GM19099 (cell line): ENCODE data around the gene CNKSR2.

ENCODE experiments used
- POLR2A ChIP-seq: IDR thresholded peaks from 3 replicates; pipeline ENCODE4 v1.6.1; 2011; ENCODE audit warnings: low read depth; ENCODE audit not compliant: insufficient read length; ENCODE audit errors: extremely low read depth

Gene CNKSR2

DNA sequence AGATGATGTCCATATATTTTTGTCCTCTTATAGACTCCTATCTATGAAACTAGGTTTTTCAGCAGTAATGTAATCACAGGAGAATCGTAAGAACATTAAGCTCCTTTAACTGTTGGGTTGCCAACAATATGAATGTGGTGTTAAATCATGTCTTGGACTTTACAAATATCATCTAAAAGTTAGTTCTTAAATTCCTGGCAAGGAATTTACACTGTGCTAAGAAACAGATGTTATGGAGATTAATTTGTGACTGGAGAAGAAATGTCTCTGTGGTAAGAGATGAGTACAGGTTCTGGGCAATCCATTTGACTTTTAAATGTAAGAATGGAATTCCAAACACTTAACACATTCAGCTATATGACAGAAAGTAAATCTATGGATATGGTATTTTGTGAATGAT, 34.6 kb downstream of the CNKSR2 start:
- no peak for TF ChIP-seq POLR2A

DNA sequence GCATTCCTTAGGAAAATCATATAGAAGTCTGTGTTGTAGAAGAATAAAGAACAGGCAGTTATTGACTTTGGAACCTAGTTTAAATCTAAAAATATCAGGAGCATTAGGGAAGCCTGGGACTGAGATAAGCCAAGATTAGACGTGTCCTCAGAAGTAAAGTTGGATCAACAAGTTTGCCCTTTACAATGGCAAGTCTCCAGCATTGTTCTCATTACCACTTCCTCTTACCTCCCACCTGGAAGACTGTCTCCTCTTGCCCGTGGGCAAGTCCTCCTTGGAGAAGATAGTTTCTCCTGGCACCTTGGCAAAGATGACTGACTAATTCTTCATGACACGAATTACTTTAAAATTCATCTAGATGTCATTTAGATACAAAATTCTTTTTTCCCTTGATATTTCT, 37.8 kb downstream of the CNKSR2 start:
- no peak for TF ChIP-seq POLR2A

DNA sequence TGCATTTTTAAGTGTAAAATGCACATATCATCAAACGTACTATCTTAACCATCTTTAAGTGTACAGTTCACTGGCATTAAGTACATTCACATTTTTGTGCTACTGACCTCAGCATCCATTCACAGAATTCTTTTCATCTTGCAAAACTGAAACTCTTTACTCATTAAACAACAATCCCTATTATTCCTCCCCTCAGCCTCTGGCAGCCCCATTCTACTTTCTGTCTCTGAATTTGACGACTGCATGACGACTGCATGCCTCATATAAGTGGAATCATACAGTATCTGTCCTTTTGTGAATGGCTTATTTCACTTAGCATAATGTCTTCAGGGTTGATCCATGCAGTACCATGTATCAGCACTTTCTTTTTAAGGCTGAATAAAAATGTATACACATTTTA, 38.7 kb downstream of the CNKSR2 start:
- no peak for TF ChIP-seq POLR2A

DNA sequence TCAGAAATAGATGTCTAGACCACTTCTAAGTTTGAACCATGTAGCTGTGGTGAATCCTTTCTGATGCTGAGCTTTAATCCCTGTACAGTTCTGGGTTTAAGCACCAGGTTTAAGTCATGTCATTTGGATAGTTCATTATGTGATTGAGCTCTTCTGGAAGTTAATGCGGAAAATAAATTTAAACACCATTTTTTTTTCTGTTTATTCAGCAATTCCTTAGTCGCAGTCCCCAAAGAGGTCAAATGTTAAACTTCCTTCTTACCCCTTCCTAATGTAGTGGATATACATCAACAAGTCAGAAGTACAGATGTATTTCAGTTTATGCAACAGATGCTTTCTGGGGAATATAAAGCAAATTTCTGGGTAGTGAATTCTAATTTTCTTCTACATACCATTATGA, 52.9 kb downstream of the CNKSR2 start:
- no peak for TF ChIP-seq POLR2A

DNA sequence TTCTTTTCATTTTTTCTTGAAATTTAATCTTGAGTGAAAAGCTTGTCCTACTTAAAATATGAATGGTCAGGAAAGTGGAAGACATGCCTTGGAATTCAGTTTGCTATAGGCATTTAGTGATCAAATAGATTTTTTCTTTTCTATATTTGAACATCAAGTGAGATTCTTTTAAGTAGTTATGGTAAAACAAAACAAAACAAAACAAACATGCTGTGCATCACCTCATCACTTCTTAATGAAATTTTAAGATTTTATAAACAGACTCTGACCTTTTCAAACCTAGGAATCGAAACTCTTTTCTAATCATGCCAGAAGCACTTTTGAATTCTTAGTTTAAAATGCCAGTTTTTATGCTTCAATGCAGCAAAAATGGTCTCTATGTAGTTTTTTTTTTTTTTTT, 62.8 kb downstream of the CNKSR2 start:
- no peak for TF ChIP-seq POLR2A

DNA sequence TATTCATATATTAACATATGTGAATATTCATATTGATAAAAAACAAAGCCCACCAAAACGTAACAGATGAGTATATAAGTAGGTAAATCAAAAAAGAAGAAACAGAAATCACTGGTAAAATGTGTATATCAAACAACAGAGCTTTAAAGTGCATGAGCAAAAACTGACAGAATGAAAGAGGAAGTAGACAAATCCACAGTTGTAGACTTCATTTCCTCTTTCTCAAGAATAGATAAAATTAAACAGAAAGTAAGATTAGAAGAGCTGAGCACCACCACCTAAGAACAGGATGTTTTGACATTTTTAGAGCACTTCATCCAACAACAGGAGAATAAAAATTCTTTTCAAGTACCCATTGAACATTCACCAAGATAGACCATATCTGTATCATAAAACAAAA, 64.6 kb downstream of the CNKSR2 start:
- TF ChIP-seq POLR2A, result peak; percentile 14

DNA sequence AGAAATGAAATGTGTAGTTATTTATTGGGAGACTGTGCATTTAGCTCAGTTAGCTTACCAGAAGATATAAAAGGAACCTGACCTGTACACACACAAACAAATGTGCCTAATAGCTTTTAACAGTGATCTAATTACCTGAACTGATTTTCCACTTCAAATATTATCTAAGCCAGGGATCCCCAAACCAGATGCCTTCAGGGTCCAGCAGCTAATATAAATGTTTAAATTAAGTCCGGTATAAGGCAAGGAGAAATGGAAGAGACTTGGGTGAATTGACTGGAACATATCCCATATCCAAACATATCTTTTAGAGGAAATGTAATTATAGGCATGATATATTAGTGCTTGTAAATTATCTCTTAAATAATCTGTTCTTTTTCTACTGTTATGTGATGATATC, 66.7 kb downstream of the CNKSR2 start:
- no peak for TF ChIP-seq POLR2A

DNA sequence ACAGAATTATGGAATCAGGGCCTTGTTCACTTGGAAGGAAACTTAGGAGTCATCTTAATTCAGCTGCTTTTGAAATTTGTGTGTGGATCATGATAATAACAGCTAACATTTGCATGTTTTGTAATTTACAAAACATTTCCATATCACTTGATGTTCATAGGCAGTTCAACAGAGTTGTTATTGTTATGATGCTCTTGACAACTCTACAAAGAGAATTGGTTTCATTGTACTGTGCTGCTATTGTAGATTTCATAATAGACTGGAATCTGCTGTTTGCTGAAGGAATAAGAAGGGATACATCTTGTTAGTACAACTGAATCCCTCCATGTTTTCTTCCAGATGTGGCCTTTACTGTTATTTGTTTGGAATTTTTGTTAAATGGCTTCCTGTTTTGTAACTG, 83.5 kb downstream of the CNKSR2 start:
- TF ChIP-seq POLR2A, result no peak

DNA sequence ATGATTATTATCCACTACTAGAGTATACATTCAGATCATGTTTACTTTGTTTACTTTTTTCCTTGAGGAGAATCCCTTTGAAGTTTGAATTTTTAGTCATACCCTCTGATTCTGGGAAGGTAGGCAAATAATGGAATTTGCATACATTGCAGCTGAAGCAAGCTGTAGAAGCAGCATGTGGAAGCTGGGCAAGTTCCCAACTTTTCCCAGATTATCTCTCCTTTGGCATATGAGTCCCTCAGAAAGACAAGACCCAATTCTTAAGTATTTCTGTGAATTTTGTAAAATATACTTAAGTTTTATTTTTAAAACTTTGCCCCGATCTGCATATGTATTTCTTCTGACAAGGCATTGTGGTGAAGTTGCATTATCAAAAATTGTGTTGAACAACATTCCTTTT, 94.9 kb downstream of the CNKSR2 start:
- no peak for TF ChIP-seq POLR2A

DNA sequence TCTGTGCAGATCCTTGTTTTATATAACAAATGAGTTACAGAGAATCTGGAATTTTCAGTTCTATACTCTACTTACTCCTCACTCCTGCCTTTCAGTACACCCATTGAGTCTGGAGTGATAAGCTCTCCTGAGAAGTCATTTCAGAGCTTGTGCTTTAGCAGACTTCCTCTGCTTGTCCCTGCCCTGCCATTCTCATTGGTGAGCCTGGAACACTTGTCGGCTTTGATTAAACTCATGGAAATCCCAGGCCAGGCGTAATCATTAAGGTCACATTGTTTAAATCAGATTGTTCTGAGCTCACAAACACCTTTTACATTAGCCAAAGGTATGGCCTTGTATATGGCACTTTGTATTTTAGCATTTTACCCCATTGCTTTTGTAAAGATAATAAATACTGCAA, 102.7 kb downstream of the CNKSR2 start:
- TF ChIP-seq POLR2A, result no peak

DNA sequence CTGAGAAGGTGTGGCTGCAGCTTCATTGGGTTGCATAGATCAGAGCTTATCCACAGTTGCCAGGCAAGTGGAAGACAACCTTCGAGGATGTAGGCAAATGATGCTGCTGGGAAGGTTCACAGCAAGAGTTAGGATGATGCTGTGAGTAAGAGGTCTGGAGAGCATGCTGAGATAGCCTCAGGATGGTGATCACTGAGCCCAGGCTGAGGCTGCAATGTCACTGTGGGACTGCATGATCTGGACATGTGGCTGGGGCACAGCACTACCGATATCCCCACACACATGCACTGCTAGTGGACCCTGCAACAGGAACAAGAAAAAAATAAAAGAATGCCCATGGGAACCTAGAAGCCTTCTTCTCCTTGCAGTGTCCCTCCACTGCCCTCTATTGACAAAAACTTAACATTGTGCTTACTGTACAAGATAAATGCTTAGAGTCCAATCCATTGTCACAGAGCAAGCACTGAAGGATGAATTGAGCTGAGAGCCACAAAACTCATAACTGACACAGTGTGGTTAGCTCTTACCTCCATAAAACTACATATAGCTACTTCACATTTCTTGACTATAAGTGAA, 105.6 kb downstream of the CNKSR2 start:
- no peak for TF ChIP-seq POLR2A

DNA sequence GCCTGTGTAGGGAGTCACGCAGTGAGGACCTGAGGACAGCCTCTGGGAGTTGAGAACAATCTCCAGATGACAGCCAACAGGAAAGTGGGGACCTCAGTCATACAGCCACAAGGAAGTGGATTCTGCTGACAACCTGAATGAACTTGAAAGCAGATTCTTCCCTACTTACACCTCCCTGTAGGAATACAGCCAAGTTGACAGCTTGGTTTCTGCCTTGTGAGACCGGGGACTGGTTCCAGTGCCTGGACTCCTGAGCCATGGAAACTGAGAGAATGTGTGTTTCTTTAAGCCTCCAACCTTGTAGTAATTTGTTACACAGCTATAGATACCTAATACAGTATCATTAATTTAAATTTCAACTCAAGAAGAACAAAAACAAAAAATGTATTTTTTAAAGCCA, 107.5 kb downstream of the CNKSR2 start:
- TF ChIP-seq POLR2A, result no peak

DNA sequence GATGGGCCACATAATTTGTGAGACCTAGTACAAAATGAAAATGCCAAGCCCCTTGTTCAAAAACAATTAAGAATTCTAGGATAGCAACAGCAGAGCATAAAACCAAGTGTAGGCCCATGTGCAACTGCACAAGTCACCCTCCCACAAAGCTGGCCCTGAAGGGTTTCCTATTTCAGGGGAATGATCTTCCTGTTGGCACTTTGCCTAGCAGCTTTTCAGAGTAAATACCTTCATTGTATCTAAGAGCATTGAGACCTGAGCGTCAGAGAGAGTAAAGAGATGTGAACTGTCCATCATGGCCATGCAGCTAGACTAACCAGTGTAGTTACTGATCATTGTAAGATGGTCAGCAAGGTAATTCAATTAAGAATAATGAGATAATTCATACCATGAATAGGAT, 113.6 kb downstream of the CNKSR2 start:
- TF ChIP-seq POLR2A, result no peak

DNA sequence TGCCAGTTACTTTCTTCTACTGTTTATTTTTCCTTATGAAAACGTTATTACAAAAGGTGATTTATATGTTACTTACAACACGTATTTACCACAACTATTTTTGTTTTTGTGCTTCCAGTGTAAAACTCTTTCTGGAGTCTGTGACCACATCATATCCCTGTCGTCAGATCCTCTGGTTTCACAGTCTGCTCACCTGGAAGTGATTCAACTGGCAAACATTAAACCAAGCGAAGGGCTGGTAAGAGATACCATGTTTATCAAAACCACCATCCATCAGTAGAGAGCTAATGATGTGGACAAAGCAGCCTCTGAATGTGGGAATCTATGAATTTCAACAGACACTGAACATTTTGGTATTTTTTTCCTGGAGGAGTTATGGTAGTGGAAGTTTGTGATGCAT, 116.1 kb downstream of the CNKSR2 start:
- no peak for TF ChIP-seq POLR2A

DNA sequence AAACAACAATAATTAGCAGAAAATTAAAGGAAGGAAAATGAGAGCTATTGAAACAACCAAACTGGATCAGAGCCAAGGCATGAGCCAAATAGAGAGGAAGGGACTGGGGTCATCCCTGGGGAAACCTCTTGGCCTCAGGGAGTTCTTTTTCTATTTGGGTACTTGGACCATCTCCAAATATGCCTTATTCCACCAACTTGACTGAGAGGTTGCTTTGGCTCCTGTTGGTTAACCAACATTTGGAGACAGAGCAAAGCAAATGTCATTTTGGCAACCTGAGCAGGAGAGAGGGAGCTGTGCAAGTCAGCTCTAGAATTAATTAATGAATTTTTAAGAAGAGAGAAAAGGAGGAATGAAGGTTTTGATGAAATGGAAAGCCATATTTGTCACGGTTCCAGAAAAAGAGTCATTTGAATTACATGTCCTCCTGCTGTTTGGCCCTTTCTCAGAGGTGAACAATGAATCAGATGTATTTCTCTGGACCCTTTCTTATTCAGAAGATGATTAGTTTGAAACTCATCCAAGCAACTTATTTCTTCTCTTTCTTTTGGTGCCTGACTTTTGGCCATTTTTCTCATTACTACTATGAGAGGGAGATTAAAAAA, 119.1 kb downstream of the CNKSR2 start:
- no peak for TF ChIP-seq POLR2A

DNA sequence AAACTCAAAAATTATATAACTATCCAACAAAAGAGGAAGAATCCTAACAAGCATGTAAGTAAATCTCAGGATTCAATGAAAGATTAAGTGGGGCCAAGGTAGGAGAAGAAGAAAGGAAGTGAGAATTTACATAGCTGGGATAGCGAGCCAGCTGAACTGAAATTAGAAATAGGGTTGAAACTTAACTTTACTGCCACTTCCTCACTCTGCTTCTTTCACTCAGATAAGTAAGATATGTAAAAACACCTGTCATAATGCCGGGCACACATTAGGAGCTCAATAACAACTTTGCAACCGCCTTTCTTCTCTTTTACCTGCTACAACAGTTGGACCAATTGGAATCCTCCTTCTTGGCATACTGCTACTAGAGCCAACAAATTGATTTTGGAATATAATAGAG, 129.4 kb downstream of the CNKSR2 start:
- no peak for TF ChIP-seq POLR2A

DNA sequence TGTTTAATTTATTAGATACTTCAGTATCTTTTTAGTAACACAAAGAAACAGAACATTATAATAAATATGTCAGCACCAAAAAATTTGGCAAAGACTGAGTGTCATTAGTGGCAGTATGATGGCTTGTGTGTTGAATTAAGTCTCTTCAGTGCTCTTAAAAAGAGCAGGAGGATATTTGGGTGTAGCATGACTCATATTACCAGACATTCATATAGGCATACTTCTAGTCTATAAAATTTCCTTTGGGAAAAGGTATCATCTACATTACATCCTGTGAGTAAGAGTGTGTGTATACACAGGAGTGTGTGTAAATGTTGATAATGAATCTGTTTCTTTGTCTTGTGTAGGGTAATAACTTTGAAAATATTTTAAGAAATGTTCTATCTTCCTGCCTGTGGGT, 135.7 kb downstream of the CNKSR2 start:
- TF ChIP-seq POLR2A, result no peak
